Measurements from ENCODE around the gene ARHGAP8. TPM values are rescaled to one million over a fixed set of nuclear protein-coding genes. Genes with fewer than 3 reads are reported as not detected.

The ARHGAP8 gene
- total and polyA plus RNA-seq, 2 donors (not counting 3 experiments of a cell fraction or from before 2014, with no cell fraction given) = not detected

DNA sequence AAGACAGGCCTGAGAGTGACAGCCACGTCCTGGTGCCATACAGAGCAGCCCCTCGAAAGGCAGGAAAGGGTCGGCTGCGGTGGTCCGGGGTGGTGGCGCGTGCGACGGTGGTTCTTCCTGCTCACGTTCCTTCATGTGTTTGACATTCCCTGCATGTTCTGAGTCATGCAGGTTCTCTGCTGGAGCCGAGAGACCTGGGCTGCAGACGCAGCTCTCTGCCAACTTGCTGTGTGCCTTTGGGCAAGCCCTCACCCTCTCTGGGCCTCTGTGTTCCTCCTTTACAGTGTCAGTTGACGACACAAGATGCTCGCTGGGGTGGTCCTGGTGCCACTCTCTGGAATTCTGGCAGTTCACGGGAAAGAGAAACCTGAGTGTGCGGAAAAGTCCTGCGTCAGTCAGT is 12.0 kb downstream of the ARHGAP8 start:
- intact Hi-C loops (cut with micrococcal nuclease) = no loop called here
- ChIA-PET POLR2A (no interaction called here), CTCF (no interaction called here)
- H3K9me1 ChIP-seq (replicated peaks; ENCODE audit: control insufficient read depth, extremely low read depth, insufficient read depth, low read length) = no peaks in the 10 kb centered on the region
- H2AFZ ChIP-seq (ENCODE audit: low read depth, low read length) = no peak overlapping the region
- DNase-seq (ENCODE audit: low read depth, low spot score) = no peak
- H3K4me2 ChIP-seq (ENCODE audit: insufficient read depth, low read length) = no peak overlapping the region
- no peak overlapping the region for H3K27ac ChIP-seq (ENCODE audit: insufficient read depth, low read depth, low read length)
- no peaks in the 10 kb centered on the region for H3K4me1 ChIP-seq (ENCODE audit: control insufficient read depth, extremely low read depth, insufficient read depth, low read length)
- H3K4me3 ChIP-seq (replicated peaks in 1 of 3; ENCODE audit: insufficient read depth in 1 of 3, low read depth in 1 of 3, low read length in 3 of 3) = no peak overlapping the region
- no peaks in the 10 kb centered on the region for H3K9me3 ChIP-seq (replicated peaks; ENCODE audit: control insufficient read depth, insufficient read depth, low read length)
- H3K9ac ChIP-seq (replicated peaks; ENCODE audit: extremely low read depth, insufficient read depth, low read length) = no peak overlapping the region
- FAIRE-seq = no peak
- no peaks in the 10 kb centered on the region for H3K36me3 ChIP-seq (ENCODE audit: control insufficient read depth in 2 of 2, extremely low read depth in 1 of 2, insufficient read depth in 2 of 2, low read length in 2 of 2)
- dilution Hi-C loops (cut with MboI; ENCODE audit: extremely low pct_ligation_motif_present, low sequenced_read_pairs) = no loop called here
- H3K27me3 ChIP-seq (ENCODE audit: control insufficient read depth in 2 of 2, insufficient read depth in 2 of 2, low read length in 2 of 2) = no peaks in the 10 kb centered on the region
- no peaks in the 10 kb centered on the region for H4K20me1 ChIP-seq (replicated peaks; ENCODE audit: control insufficient read depth, extremely low read depth, insufficient read depth, low read length)
- BruUV-seq (replicated peaks) = no TSS peak
- no peak for TF ChIP-seq JUN (IDR thresholded peaks at IDR 0.05; ENCODE audit: borderline replicate concordance, insufficient read depth, insufficient read length, low read depth)
- TF ChIP-seq, protein P1, sequence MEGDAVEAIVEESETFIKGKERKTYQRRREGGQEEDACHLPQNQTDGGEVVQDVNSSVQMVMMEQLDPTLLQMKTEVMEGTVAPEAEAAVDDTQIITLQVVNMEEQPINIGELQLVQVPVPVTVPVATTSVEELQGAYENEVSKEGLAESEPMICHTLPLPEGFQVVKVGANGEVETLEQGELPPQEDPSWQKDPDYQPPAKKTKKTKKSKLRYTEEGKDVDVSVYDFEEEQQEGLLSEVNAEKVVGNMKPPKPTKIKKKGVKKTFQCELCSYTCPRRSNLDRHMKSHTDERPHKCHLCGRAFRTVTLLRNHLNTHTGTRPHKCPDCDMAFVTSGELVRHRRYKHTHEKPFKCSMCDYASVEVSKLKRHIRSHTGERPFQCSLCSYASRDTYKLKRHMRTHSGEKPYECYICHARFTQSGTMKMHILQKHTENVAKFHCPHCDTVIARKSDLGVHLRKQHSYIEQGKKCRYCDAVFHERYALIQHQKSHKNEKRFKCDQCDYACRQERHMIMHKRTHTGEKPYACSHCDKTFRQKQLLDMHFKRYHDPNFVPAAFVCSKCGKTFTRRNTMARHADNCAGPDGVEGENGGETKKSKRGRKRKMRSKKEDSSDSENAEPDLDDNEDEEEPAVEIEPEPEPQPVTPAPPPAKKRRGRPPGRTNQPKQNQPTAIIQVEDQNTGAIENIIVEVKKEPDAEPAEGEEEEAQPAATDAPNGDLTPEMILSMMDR (IDR thresholded peaks at IDR 0.05; ENCODE audit: extremely low read depth in 1 of 2, insufficient read depth in 1 of 2, low read depth in 1 of 2, low read length in 2 of 2) = no peak
- TF ChIP-seq GATA2 (IDR thresholded peaks at IDR 0.05; ENCODE audit: insufficient read depth, insufficient read length, low read depth, low read length) = no peak
- no peak for TF ChIP-seq MYC (IDR thresholded peaks at IDR 0.05; ENCODE audit: low read depth, low read length)
- TF ChIP-seq POLR2A (IDR thresholded peaks at IDR 0.05; ENCODE audit: low read depth, low read length) = no peak
- no peak for TF ChIP-seq POLR2AphosphoS5 (IDR thresholded peaks at IDR 0.05; ENCODE audit: insufficient read depth, low read depth, low read length)
- no peak for TF ChIP-seq FOS (IDR thresholded peaks at IDR 0.05; ENCODE audit: borderline replicate concordance, insufficient read depth, low read length)
- TF ChIP-seq, protein P2, sequence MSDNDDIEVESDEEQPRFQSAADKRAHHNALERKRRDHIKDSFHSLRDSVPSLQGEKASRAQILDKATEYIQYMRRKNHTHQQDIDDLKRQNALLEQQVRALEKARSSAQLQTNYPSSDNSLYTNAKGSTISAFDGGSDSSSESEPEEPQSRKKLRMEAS (IDR thresholded peaks at IDR 0.05; ENCODE audit: insufficient read depth, insufficient read length) = no peak
- no peak for TF ChIP-seq EZH2 (IDR thresholded peaks at IDR 0.05; ENCODE audit: borderline replicate concordance, low read depth, low read length, severe bottlenecking)
- H3K79me2 ChIP-seq (ENCODE audit: control insufficient read depth, insufficient read depth, low read length) = no peaks in the 10 kb centered on the region
